NCI-H774 (cell line): Measurements from ENCODE around the gene CCRL2.

Source experiments
- DNase-seq: peaks from one replicate; lab custom pipeline; 2025; lab: John Stamatoyannopoulos, UW

Gene CCRL2

GRCh38 chr3:46406788-46407611 lies at the start of gene CCRL2, which contains the start of gene CCR5AS:
CCRL2 (plus strand) TSS chr3:46407259; CDS start chr3:46408080, 821 bp downstream.
CCR5AS (minus strand) TSS chr3:46407066.
- no peak for DNase-seq

- DNase-seq = no peak
These were observed 48.6 kb upstream of the CCRL2 start for GRCh38 chr3:46358466-46358865.

- DNase-seq = peak; percentile 22
These were observed 47.1 kb upstream of the CCRL2 start for GRCh38 chr3:46359733-46360493.

GRCh38 chr3:46360907-46361306 lies 46.2 kb upstream of the CCRL2 start:
- DNase-seq = no peak

GRCh38 chr3:46361408-46362283 lies 45.4 kb upstream of the CCRL2 start:
- no peak for DNase-seq

- DNase-seq = no peak
These were observed 42.0 kb upstream of the CCRL2 start for GRCh38 chr3:46365041-46365440.

GRCh38 chr3:46365737-46366524 lies 41.1 kb upstream of the CCRL2 start:
- DNase-seq = no peak

- DNase-seq = no peak
These were observed 39.2 kb upstream of the CCRL2 start for GRCh38 chr3:46367811-46368210.

GRCh38 chr3:46368569-46368968 lies 38.5 kb upstream of the CCRL2 start:
- DNase-seq = no peak

- DNase-seq = no peak
These were observed 37.9 kb upstream of the CCRL2 start for GRCh38 chr3:46369151-46369550.

- DNase-seq = no peak
These were observed 37.4 kb upstream of the CCRL2 start for GRCh38 chr3:46369675-46370132.

GRCh38 chr3:46370839-46371518 lies 36.1 kb upstream of the CCRL2 start, which contains the start of gene CCR5:
CCR5 (plus strand) TSS chr3:46370946; CDS start chr3:46372903, 1,957 bp downstream.
- no peak for DNase-seq

GRCh38 chr3:46371519-46372340 lies 35.3 kb upstream of the CCRL2 start:
- no peak for DNase-seq

- no peak for DNase-seq
These were observed 34.3 kb upstream of the CCRL2 start for GRCh38 chr3:46372492-46373359.

GRCh38 chr3:46374755-46375154 lies 32.3 kb upstream of the CCRL2 start:
- no peak for DNase-seq

GRCh38 chr3:46375218-46375617 lies 31.8 kb upstream of the CCRL2 start:
- DNase-seq = no peak

- no peak for DNase-seq
These were observed 31.2 kb upstream of the CCRL2 start for GRCh38 chr3:46375814-46376213.

GRCh38 chr3:46378426-46378942 lies 28.6 kb upstream of the CCRL2 start:
- no peak for DNase-seq
